ENCODE data around the gene NDUFAF3.

GRCh38 chr3:49024449-49024848 is 2.5 kb downstream of the NDUFAF3 start:
- TF ChIP-seq CTCF (IDR thresholded peaks at IDR 0.05) (no peak), POLR2A (IDR thresholded peaks at IDR 0.05) (no peak), EP300 (IDR thresholded peaks at IDR 0.05) (no peak), POLR2AphosphoS5 (IDR thresholded peaks at IDR 0.05) (no peak)

Data from gastroesophageal sphincter (tissue), 3 donors.